NCI-H82 treated with DMSO at 0.1 percent for 48 hours (cell line): ENCODE data around the gene OSBPL3.

Experiments used
- DNase-seq: peaks from one replicate; lab custom pipeline; 2025; ENCODE audit not compliant: unreplicated experiment; lab: John Stamatoyannopoulos, UW

OSBPL3 gene

DNA sequence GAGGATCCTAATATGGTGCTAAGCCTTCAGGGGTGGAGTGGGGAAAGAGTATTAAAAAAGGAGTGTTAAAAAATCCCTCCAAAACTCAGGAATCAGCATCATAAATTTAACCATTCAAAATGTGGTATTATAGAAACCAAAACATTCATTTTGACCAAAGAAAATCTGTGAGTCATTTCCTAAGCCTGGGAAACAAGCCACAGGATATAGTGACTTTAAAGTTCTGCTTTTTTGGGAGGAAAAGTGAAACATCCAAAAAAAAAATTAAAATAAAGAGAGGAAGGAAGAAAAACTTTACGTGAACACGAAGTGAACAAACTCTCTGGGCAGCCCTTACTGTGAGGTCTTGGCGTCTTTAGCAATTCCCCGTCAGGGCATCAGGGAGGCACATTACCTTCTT lies 148.7 kb downstream of the OSBPL3 start:
- no peak for DNase-seq

DNA sequence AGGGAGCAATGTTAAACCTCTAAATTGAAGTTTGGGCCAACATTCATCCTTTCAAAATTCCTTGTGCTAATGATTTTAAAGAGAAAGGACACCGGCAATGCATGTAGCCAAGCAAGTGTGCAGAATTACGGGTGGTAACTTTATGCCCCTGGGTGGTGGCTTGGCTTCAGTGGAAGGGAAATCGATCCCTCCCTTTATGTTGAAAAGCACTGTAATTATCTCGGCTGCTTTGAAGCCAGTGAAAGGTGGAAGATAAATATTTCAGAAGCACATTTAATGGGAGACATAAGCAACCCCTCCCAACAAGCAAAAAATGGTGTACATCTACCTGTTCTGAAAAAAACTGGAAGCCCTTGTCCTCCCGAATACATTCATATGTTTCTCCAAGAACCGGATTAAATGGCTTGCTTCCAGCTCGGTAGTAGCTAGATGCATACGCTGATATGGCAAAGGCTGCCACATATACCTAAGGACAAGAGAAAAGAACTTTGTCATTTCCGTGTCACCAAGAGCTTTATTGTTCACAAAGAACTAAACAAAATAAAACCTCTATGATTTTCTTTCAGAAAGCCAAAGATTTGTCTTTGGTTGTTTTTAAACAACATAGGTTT lies 149.4 kb downstream of the OSBPL3 start:
- DNase-seq, result no peak

DNA sequence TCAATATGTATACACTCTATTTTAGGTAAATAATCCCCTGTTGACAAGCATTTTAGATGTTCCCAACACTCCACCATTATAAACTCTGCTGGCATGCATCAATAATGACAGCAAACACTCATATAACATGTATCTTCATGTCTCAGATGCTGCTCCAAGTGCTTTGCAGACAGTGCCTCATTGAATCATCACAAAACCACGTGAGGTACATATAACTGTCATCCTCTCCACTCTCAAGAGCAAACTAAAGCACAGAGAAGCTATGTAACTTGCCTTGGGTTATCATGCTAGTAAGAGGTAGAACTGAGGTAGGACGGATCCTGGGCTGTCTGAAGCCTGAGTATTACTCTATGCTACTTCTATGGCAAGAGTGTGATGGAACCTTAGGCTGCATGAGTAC lies 150.2 kb downstream of the OSBPL3 start:
- no peak for DNase-seq

DNA sequence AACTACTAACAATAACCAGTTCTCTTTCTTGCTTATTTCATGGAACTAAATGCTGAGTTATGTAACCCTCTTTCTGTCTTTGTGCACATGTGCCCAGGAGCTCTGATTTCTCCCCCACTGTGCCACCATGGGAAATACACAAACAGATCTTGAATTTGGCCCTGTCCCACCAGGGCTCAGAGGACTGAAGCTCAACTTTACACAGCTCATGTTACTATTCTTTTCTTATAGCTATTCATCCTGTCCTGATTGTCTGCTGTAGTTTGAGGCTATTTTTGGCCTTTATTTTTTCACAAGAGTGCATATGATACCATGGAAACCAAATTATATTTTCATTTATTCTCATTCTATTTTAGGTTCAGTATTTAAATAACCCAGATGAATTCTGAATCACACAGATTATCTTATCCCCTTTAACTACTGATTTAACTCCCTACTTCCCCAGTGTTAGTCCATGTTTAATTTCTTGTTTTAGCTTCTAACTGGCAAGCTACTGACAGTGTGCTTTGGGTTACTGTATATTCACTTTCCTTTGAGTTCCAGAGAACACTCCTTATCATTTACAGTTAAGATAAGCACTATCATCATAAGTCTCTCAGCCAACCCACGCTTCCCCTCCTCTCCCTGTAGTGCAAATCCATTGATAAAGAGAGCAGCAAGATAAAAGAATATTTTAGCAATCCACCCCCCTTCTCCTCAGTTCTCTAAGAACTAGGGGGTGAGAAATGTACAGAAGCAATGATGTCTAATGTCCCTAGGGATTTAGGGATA lies 150.9 kb downstream of the OSBPL3 start:
- DNase-seq, result no peak

DNA sequence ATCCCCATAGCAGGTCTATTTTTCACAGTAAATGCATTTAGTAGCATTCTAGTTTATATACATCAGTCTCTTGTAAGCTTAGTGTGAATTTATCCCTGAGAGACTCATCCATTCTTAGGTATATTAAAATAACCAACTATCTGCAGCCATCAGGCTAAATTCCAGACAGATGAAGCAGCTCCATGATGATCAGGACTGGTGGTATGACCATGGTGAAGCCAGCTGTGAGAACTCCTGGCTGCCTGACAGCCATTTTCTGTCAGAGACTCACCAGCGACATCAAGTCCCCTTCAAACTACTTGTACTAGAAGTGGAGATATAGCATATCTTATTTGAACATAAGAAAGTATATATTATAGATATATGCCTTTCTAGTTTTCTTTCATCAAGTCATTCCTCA lies 152.4 kb downstream of the OSBPL3 start:
- no peak for DNase-seq

DNA sequence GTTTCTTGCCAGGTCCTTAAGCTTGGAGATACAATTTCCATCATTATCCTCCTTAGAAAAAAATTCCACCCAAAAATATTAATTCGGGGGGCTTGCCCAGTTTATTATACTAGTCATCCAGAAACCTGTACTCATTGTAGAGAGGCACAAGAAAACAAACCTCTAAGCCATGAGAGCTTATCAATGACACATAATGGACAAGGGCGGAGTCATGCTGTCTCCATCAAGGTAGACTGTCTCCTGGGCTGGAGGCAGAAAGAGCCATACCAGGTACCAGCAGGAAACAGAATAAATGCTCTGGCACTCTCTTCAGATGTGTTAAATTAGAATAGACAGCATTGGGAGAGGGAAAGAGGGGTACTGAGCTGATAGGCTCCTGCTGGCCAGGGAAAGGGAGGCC lies 153.0 kb downstream of the OSBPL3 start:
- DNase-seq, result no peak

DNA sequence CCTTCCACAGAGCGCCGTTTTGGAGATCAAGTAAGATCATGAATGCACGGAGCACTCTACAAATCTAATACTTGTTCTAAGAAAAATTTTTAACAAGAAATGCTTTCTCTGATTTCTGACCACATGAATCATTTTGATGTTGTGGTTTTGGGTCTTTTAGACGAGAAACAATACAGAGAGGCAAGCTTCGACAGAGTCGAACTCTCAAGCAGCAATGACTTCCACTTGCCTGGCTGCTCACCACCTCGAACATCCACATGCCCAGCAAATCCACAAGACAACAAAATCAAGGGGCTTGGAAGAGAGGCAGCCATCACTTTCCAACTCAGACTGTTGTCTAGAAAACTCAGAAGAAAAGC lies 153.3 kb downstream of the OSBPL3 start:
- no peak for DNase-seq

DNA sequence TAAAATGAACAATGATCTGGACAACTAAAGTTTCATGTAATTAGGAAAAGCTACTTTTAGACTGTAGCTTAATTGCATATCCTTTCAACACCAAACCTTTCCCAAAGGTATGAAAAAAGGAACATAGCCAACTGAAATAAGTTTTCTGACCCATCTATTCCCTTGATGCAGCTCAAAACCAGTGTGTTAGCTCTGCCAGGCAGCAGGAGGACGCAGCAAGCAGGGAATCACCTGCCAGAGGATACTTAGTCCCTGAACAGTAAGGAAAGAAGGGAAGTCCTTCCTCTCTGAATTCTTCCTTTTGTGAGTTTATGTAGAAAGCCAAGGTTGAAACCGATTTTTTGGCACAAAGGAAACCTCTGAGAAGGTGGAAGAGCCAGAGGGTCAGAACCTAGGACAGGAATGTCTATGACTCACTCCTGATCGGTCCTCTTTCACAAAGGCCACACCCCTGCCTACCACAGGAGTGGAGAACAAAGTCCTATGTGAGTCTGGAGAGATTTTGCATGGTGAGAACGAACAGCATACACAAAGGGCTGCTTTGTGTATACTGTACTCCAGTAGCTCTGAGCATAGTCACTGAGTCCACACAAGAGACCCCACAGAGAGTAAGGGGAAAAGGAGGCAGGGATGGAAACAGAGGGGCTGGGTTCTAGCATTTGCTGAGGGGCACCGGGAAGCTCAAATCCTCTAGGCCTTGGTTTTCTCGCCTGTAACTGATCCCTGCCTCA lies 153.9 kb downstream of the OSBPL3 start:
- no peak for DNase-seq

DNA sequence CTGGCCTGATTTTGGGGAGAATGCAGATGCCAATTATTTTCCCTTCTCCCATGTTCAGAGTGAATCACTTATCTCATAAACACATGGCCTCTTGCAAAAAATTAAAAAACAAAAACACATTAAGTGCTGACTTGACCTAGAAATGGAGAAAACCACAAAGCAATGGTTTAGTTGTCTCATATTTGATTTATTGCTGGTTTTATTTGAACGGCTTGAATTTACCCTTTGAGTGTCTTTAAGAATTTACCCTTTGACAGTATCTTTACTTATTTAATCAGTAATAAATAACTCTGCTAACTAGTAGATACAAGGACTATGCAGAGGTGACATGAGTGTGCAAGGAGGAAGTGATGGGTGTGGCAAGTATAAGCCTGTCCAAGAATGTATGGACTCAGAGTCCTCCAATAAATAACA lies 154.6 kb downstream of the OSBPL3 start:
- DNase-seq, result no peak

DNA sequence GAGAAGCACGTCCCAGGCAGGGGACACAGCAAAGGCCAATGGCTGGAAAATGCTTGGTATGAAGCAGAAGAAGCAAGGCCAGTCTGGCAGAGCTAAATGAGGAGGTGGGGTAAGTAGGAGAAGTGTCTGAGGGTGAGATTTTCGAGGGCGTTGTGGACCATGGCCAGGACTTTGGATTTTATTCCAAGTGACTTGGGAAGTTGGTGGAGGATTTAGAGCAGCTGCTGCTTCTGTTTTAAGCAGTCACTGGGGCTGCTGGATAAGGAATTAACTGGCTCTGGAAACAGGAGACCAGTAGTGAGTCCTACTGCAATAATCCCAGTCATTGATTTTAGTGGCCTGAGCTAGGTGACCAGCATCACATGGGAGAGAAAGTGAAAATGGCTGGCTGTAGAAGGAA lies 155.1 kb downstream of the OSBPL3 start:
- no peak for DNase-seq

DNA sequence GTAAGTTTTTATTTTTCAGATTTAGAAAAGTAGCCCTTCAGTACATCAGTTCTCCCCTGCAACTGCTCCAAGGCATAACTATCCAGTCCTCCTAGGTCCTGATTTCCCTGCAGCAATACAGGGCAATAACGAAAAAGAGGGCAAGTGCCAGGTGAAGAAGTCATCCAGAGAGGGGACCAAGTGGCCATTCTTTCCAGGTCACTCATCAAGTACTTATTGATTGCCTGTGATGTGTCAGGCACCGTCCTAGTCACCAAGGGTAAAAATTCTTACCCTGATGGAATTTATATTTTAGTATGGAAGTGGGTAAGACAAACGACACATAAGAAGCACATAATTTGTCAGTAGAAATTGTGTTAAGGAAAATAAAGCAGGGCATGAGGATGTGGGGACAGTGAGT lies 155.6 kb downstream of the OSBPL3 start:
- DNase-seq, result no peak

DNA sequence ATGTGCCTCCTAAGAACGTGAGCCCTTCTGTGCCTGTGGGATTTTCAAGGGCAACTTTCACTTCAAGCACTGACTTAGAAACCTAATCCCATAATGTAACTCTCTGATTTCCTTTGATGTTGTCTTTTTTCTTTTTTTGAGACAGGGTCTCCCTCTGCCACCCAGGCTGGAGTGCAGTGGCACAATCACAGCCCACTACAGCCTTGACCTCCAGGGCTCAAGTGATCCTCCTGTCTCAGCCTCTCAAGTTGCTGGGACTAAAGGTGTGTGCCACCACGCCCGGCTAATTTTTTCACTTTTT lies 158.3 kb downstream of the OSBPL3 start:
- DNase-seq, result no peak

DNA sequence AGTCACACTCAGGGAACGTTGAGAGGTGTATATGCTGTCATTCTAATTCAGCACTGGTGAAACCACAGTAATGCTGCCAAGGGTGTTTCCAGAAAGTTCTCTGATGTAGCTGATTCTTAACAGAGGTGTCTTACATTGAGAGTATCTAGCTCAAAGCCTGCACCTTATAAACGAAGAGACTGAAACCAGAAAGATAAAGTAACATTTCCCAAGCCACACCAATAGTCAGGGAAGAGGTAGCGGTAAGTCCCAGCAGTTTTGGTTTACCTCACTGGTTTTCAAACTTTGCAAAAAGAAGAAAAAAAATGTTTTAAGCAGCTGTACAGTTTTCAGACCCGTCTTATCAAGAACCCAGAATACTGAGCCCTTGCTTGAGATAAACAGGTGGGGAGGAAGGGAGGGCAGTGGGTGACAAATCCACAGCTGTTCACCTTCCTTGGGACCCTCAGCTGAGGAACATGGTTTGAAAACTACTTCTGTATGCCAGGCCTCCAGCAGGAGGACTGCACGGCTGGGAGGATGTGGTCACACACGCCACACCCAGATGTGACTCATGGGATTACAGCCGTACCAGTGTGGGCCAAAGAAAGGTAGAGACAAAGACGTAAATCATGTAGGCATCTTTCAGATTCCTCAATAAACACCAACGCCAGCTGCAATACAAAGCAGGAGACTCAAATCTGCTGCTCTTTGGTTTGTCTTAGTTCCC lies 158.8 kb downstream of the OSBPL3 start:
- no peak for DNase-seq

DNA sequence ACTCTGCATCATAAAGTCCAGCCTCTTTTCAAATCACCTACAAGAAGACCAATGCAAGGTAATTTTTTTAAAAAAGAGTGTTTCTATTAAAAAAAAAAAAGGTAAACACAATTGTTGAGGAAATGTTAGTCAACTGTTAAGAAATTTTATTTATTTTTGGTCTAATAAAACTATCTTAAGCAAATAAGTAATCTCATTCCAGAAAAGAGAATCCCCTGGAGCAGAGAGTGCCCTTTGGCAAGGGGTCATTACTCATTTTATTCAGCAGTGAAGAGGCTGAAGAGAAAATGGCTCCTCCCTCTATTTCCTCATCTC lies 159.3 kb downstream of the OSBPL3 start:
- no peak for DNase-seq

DNA sequence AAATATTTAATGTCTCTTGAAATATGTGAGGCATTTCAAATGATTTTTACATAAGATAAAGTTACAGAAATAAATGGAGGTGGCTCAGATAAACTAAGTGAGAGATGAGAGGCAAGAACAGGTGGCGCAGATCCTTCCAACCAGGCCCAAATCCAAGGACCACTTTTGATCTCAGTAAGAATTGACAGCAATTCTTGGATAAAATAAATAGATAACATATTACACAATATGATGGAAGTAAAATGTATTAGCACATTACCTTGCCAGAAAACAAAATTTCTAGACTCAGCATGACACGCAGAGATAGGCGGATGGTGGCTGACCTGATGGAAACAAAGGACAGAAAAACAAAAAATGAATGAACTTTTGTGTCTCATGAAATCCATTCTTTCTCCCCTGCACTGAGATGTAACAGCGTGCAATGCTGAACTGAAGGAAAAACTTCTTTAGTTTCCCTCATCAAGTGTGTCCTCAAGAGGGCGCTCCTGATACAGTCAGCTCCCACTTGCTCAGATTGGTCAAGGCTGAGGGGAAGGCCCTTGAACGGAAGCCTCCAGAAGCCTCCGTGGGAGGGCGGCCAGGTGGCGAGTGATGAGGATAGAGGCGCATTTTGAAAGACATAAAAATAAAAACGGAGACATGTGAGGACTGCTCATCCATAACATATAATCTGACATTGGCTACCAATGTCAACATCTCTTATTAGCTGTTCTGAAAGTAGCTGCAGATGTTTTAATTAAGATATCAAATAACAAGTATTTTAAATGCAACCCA lies 159.9 kb downstream of the OSBPL3 start:
- peak; percentile 47 for DNase-seq

DNA sequence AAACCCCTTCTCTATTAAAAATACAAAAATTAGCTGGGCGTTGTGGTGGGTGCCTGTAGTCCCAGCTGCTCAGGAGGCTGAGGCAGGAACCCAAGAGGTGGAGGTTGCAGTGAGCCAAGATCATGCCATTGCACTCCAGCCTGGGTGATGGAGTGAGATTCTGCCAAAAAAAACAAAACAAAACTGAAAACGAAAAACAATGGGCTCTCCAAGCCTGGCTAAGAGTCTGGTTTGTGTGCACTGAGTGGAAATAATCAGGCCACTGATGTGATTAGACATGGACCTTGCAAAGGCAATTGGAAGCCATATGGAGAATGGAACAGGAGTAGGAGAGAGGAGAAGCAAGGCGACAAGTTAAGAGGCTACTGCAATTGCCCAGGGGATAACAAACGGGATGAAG lies 162.6 kb downstream of the OSBPL3 start:
- DNase-seq, result no peak

DNA sequence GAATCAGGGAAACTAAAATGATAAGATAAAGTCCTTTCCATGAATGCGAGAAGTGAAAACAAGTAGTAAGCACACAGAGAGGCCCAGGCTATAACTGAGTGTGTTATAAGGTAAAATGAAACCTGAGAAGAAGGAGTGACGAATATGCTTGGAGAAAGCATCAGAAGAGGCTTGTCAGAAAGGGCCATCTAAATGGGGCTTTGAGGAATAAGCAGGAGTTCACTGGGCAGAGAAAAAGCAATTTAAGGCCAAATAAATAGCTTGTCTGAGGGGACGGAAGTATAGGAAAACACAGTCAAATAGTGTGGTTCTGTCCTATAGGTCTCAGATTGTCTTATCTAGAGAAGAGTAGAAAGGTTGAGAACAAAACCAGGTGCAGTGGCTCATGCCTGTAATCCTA lies 163.1 kb downstream of the OSBPL3 start:
- no peak for DNase-seq

DNA sequence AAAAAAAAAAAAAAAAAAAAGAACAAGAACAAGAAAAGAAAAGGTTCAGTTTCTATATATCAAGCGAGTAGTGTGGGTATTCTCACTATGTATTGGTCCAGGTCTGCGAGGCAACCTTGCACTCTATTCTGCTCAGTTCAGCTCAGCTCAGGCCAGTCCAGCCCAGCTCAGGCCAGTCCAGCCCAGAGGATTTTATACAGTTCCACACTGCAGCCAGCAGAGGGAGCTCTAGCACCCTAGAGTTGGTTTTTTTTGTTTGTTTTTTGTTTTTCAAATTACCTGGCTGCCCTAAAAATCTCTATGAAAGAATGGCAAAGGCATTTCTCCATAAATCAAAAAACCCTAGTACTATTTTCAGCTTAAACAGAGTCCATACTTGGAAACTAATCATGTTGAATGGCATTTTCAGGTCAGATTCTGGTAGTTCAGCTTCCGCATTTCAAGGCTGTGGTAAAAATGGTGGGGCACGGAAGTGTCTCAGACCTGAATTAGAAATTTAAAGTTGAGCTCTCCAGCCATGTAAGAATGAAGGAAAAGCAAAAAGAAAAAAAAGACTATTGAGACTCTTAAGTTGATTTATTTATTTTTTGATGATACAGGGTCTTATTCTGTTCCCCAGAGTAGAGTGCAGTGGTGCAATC lies 167.6 kb downstream of the OSBPL3 start:
- no peak for DNase-seq

DNA sequence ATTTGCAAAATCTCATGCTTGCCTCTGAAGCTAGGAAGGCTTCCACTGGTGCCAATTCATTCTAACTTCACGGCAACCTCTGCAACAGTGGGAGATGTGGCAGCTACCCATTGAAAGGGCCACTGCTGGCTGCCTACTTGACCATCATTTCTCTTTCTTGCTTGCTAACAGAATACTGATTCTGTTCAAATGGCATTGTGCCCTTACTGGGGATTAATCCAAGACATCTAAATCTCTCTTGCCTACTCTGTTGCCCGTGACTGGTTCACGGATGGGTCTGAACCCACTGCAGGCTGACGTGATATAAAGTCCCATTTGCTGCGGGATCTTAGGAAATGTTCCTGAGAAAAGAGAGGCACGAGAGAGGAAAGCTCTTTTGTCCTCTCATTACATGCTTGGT lies 171.5 kb downstream of the OSBPL3 start:
- DNase-seq, result no peak

DNA sequence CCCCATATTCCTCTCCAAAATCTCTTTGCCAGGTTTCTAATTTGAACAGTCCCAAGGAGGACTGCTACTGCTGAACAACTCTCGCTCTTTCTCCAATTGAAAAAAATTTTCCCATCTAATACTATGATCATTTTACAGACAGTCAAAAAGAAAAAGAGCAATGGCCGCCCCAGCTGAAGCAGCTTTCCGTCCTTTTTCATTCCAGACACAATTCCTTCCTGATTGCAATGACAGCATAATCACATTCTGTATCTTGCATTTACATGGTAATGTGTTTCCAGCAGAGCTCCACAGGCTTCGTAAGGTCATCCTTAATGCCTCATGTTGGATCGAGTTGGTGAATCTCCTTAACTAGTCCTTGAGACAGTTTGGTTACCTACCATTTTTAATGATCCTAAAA lies 177.7 kb downstream of the OSBPL3 start:
- DNase-seq, result no peak

DNA sequence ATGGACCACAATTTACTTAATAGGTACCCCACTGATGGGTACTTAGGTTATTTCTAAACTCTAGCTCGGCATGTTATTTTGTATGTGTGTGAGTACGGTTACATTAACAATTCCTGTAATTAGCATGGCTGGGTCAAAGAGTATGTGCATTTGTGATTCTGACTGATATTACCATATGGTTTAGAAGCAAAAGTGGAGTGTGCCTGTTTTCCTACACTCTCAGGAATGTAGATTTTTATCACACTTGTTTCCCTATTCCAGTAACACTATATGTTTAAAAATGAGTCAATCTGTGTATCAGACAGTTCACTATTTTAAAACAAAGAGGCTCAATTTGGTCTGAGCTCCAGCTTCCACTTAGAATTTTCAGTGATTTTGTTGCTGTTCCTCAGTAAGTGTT lies 178.1 kb downstream of the OSBPL3 start:
- no peak for DNase-seq
